ENCODE data around the gene COL27A1. TPM values are rescaled to one million over a fixed set of nuclear protein-coding genes. Genes with fewer than 3 reads are reported as not detected.
A peak's percentile ranks its signal among the peaks of the same experiment; 100 is the strongest.

The COL27A1 gene
- total RNA-seq, 1 experiment from 2014 or later: 20.1 TPM

GRCh38 chr9:114156657-114157421 lies 1.5 kb downstream of the COL27A1 start:
- Mint-ChIP-seq H3K27ac (ENCODE audit: unreplicated experiment) (peak overlapping the region; percentile 52), H3K36me3 (ENCODE audit: insufficient read depth, unreplicated experiment) (peaks cover 15% of the 10 kb centered on the region), H3K9me3 (ENCODE audit: low read depth, unreplicated experiment) (no peaks in the 10 kb centered on the region), H3K27me3 (ENCODE audit: unreplicated experiment) (peaks cover 16% of the 10 kb centered on the region), H3K4me3 (ENCODE audit: low read depth, unreplicated experiment) (peak overlapping the region; percentile 58), H3K4me1 (ENCODE audit: low read depth, unreplicated experiment) (peaks cover 31% of the 10 kb centered on the region)
- BruUV-seq (replicated peaks): no TSS peak
- no peak for DNase-seq
- TF ChIP-seq CTCF (IDR thresholded peaks at IDR 0.05; ENCODE audit: unreplicated experiment): no peak
- CTCF ChIA-PET: no interaction called here
- intact Hi-C loops (cut with micrococcal nuclease; ENCODE audit: unreplicated experiment): loop anchor here (5.0 kb wide), 2 partner anchors 115 to 135 kb away; no protein-coding TSS in a partner anchor

GRCh38 chr9:114157516-114158176 lies 2.3 kb downstream of the COL27A1 start:
- DNase-seq: no peak
- CTCF ChIA-PET: no interaction called here
- TSS peak; percentile 20 for BruUV-seq (replicated peaks)
- Mint-ChIP-seq H3K9me3 (ENCODE audit: low read depth, unreplicated experiment) (no peaks in the 10 kb centered on the region), H3K4me3 (ENCODE audit: low read depth, unreplicated experiment) (peak overlapping the region; percentile 35), H3K27ac (ENCODE audit: unreplicated experiment) (no peak overlapping the region), H3K4me1 (ENCODE audit: low read depth, unreplicated experiment) (peaks cover 31% of the 10 kb centered on the region), H3K36me3 (ENCODE audit: insufficient read depth, unreplicated experiment) (peaks cover 15% of the 10 kb centered on the region), H3K27me3 (ENCODE audit: unreplicated experiment) (peaks cover 16% of the 10 kb centered on the region)
- intact Hi-C loops (cut with micrococcal nuclease; ENCODE audit: unreplicated experiment): loop anchor here (5.0 kb wide), 2 partner anchors 115 to 135 kb away; no protein-coding TSS in a partner anchor
- TF ChIP-seq CTCF (IDR thresholded peaks at IDR 0.05; ENCODE audit: unreplicated experiment): no peak

GRCh38 chr9:114158482-114159130 lies 3.3 kb downstream of the COL27A1 start:
- Mint-ChIP-seq H3K4me3 (ENCODE audit: low read depth, unreplicated experiment) (no peak overlapping the region), H3K9me3 (ENCODE audit: low read depth, unreplicated experiment) (no peaks in the 10 kb centered on the region), H3K36me3 (ENCODE audit: insufficient read depth, unreplicated experiment) (peaks cover 15% of the 10 kb centered on the region), H3K27ac (ENCODE audit: unreplicated experiment) (no peak overlapping the region), H3K27me3 (ENCODE audit: unreplicated experiment) (peaks cover 16% of the 10 kb centered on the region), H3K4me1 (ENCODE audit: low read depth, unreplicated experiment) (peaks cover 31% of the 10 kb centered on the region)
- no TSS peak for BruUV-seq (replicated peaks)
- no peak for TF ChIP-seq CTCF (IDR thresholded peaks at IDR 0.05; ENCODE audit: unreplicated experiment)
- intact Hi-C loops (cut with micrococcal nuclease; ENCODE audit: unreplicated experiment): loop anchor here (5.0 kb wide), 2 partner anchors 114 to 134 kb away; no protein-coding TSS in a partner anchor
- CTCF ChIA-PET: no interaction called here
- DNase-seq: no peak

GRCh38 chr9:114159691-114160090 lies 4.4 kb downstream of the COL27A1 start:
- H3K36me3 Mint-ChIP-seq (ENCODE audit: insufficient read depth, unreplicated experiment): peaks cover 15% of the 10 kb centered on the region
- BruUV-seq (replicated peaks): no TSS peak
- H3K4me1 Mint-ChIP-seq (ENCODE audit: low read depth, unreplicated experiment): peaks cover 24% of the 10 kb centered on the region
- no peak overlapping the region for H3K4me3 Mint-ChIP-seq (ENCODE audit: low read depth, unreplicated experiment)
- intact Hi-C loops (cut with micrococcal nuclease; ENCODE audit: unreplicated experiment): loop anchor here (5.0 kb wide), 2 partner anchors 113 to 133 kb away; no protein-coding TSS in a partner anchor
- no peak for TF ChIP-seq CTCF (IDR thresholded peaks at IDR 0.05; ENCODE audit: unreplicated experiment)
- no peak for DNase-seq
- H3K27me3 Mint-ChIP-seq (ENCODE audit: unreplicated experiment): peaks cover 6% of the 10 kb centered on the region
- no peak overlapping the region for H3K27ac Mint-ChIP-seq (ENCODE audit: unreplicated experiment)
- CTCF ChIA-PET: no interaction called here
- H3K9me3 Mint-ChIP-seq (ENCODE audit: low read depth, unreplicated experiment): no peaks in the 10 kb centered on the region
